HG03108 (cell line): ENCODE measurements around the gene NDUFA6.
"Not testable (repeated sequence)": the region's sequence is repeated elsewhere in the genome, so short reads cannot be mapped to it uniquely, and the experiment has no call there.

Experiments
- ATAC-seq: cut with Tn5 transposase; IDR thresholded peaks from one replicate; pipeline ENCODE4 v1.9.1; 2021; ENCODE audit warnings: moderate library complexity; ENCODE audit not compliant: unreplicated experiment

The NDUFA6 gene

GRCh38 chr22:42114721-42115120, 24.1 kb upstream of the NDUFA6 start:
- ATAC-seq, result no peak

GRCh38 chr22:42112793-42113192, 22.2 kb upstream of the NDUFA6 start:
- not testable (repeated sequence) for ATAC-seq

GRCh38 chr22:42111798-42112197, 21.2 kb upstream of the NDUFA6 start:
- no peak for ATAC-seq

GRCh38 chr22:42108848-42109247, 18.3 kb upstream of the NDUFA6 start:
- ATAC-seq, result no peak

GRCh38 chr22:42104332-42104860, 13.8 kb upstream of the NDUFA6 start:
- ATAC-seq, result not testable (repeated sequence)

GRCh38 chr22:42101199-42101598, 10.6 kb upstream of the NDUFA6 start:
- no peak for ATAC-seq

- no peak for ATAC-seq
These were observed 847 bp upstream of the NDUFA6 start for GRCh38 chr22:42091455-42091782.

GRCh38 chr22:42086051-42086450, 4.5 kb downstream of the NDUFA6 start:
- ATAC-seq, result no peak

GRCh38 chr22:42084874-42085273, 5.7 kb downstream of the NDUFA6 start:
- ATAC-seq, result no peak

- ATAC-seq, result no peak
These were observed 7.5 kb downstream of the NDUFA6 start for GRCh38 chr22:42083119-42083518.

GRCh38 chr22:42080287-42080686, 10.3 kb downstream of the NDUFA6 start:
- no peak for ATAC-seq

GRCh38 chr22:42079319-42080251, 11.0 kb downstream of the NDUFA6 start, which contains the start of gene SMDT1:
Gene SMDT1 (plus strand): TSS chr22:42079700. CDS start chr22:42079769, 69 bp downstream.
- ATAC-seq, result peak; percentile 75

GRCh38 chr22:42078469-42079318, 11.9 kb downstream of the NDUFA6 start:
- peak; percentile 5 for ATAC-seq

GRCh38 chr22:42077486-42078125, 13.0 kb downstream of the NDUFA6 start:
- no peak for ATAC-seq

GRCh38 chr22:42076764-42077485, 13.6 kb downstream of the NDUFA6 start:
- no peak for ATAC-seq

GRCh38 chr22:42074846-42075676, 15.5 kb downstream of the NDUFA6 start:
- ATAC-seq, result no peak

GRCh38 chr22:42074132-42074811, 16.3 kb downstream of the NDUFA6 start, which contains the start of gene PHETA2:
Gene PHETA2 (plus strand): TSS chr22:42074248. CDS start chr22:42077294, 3,046 bp downstream.
- ATAC-seq, result no peak

GRCh38 chr22:42073621-42074041, 16.9 kb downstream of the NDUFA6 start:
- no peak for ATAC-seq
